ENCODE results near the gene EPX. TPM values are rescaled to one million over a fixed set of nuclear protein-coding genes. Genes with fewer than 3 reads are reported as not detected.

The EPX gene
- polyA plus RNA-seq, 3 donors = not detected

DNA sequence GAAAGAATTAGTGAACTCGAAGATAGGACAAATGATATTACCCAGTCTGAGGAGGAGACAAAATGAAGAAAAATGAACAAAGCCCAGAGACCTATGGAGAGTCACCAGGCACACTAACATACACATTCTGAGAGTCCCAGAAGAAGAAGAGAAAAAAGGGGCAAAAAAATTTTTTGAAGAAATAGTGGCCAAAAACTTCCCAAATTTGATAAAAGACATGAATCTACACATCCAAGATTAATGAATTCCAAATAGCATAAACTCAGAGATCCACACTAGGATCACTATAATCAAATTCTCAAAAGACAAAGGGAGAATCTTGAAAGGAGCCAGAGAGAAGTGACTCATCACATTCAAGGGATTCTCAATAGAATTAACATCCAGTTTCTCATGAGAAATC, 47.7 kb upstream of the EPX start:
- no peaks in the 10 kb centered on the region for H3K4me1 Mint-ChIP-seq
- TF ChIP-seq CTCF (IDR thresholded peaks at IDR 0.05) = no peak
- H3K4me3 ChIP-seq (replicated peaks in 1 of 3; ENCODE audit: low read depth in 2 of 3, low read length in 3 of 3) = no peak overlapping the region
- no peak overlapping the region for H2AFZ ChIP-seq (ENCODE audit: insufficient read depth, low read depth, low read length, poor library complexity, severe bottlenecking)
- H3K9me3 ChIP-seq (replicated peaks in 1 of 2; ENCODE audit: control insufficient read depth in 1 of 2, insufficient read depth in 1 of 2, low read length in 2 of 2) = peaks cover 9 to 24% of the 10 kb centered on the region in 2 donors
- intact Hi-C loops (cut with micrococcal nuclease) = no loop called here
- H4K20me1 ChIP-seq (ENCODE audit: insufficient read depth, low read length) = no peaks in the 10 kb centered on the region
- no peak for DNase-seq
- H3K9me3 Mint-ChIP-seq = peaks cover 20 to 34% (median 30%) of the 10 kb centered on the region in 7 donors
- peaks cover 4 to 12% of the 10 kb centered on the region in 2 donors for H3K27me3 ChIP-seq (ENCODE audit: control insufficient read depth in 2 of 2, insufficient read depth in 2 of 2, low read length in 2 of 2)
- no peak overlapping the region for H3K4me2 ChIP-seq (replicated peaks; ENCODE audit: extremely low read depth, low read length, poor library complexity, severe bottlenecking)
- H3K27me3 Mint-ChIP-seq (ENCODE audit: low read depth in 3 of 3) = peaks cover 14 to 40% (median 22%) of the 10 kb centered on the region in 3 donors
- H3K36me3 Mint-ChIP-seq = no peaks in the 10 kb centered on the region
- H3K9ac ChIP-seq (ENCODE audit: insufficient read depth, low read length, poor library complexity, severe bottlenecking) = no peak overlapping the region
- H3K4me3 Mint-ChIP-seq = no peak overlapping the region
- H3K79me2 ChIP-seq (ENCODE audit: insufficient read depth, low read length) = no peaks in the 10 kb centered on the region
- H3K36me3 ChIP-seq (replicated peaks in 1 of 2; ENCODE audit: control insufficient read depth in 1 of 2, insufficient read depth in 2 of 2, low read length in 2 of 2) = no peaks in the 10 kb centered on the region
- no CpG with 5 or more reads among the region's 1 CpG for WGBS (ENCODE audit: insufficient coverage)
- H3K27ac ChIP-seq (ENCODE audit: low read depth in 1 of 2, low read length in 2 of 2) = no peak overlapping the region
- H3K27ac Mint-ChIP-seq = no peak overlapping the region
- no peaks in the 10 kb centered on the region for H3K4me1 ChIP-seq (ENCODE audit: control insufficient read depth in 1 of 2, insufficient read depth in 2 of 2, low read length in 2 of 2)

DNA sequence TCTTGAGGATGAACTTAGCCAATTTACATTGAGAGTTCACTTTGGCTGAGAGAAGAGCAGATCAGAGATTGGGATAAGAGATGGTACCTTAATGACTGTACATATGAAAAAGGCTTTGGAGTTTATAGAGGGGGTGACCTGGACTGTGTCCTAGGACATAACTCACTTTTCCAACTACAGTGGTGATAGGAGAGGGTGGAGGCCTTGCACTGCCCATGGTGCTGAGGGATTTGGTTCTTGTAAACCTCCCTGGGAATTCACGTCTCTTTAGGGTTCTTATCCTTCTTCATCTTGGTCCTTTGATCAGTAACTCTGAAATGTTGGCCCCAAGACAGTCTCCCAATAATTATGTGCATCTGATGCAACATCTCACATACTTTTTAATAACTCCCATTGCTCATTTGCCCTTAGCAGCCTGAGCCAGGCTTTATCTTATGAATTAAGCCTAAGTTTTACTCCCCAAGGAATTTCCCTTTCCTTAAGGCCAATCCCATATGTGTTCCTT, 44.5 kb upstream of the EPX start, which contains the start of gene OR4D1:
TSS of gene OR4D1 (plus strand) at position 455 of the 505 bp plus-strand sequence. CDS start 6,770 bp downstream, outside the sequence.
- Histone ChIP-seq H3K79me2 (ENCODE audit: insufficient read depth, low read length) (no peaks in the 10 kb centered on the region), H3K4me2 (replicated peaks; ENCODE audit: extremely low read depth, low read length, poor library complexity, severe bottlenecking) (no peak within 1 kb of the TSS), H3K9me3 (replicated peaks in 1 of 2; ENCODE audit: control insufficient read depth in 1 of 2, insufficient read depth in 1 of 2, low read length in 2 of 2) (peaks cover 9 to 24% of the 10 kb centered on the region in 2 donors), H3K9ac (ENCODE audit: insufficient read depth, low read length, poor library complexity, severe bottlenecking) (no peak within 1 kb of the TSS), H2AFZ (ENCODE audit: insufficient read depth, low read depth, low read length, poor library complexity, severe bottlenecking) (no peak within 1 kb of the TSS), H3K4me1 (ENCODE audit: control insufficient read depth in 1 of 2, insufficient read depth in 2 of 2, low read length in 2 of 2) (peaks cover 6% of the 10 kb centered on the region in 2 donors), H3K36me3 (replicated peaks in 1 of 2; ENCODE audit: control insufficient read depth in 1 of 2, insufficient read depth in 2 of 2, low read length in 2 of 2) (no peaks in the 10 kb centered on the region), H4K20me1 (ENCODE audit: insufficient read depth, low read length) (no peaks in the 10 kb centered on the region), H3K4me3 (replicated peaks in 1 of 3; ENCODE audit: low read depth in 2 of 3, low read length in 3 of 3) (no peak within 1 kb of the TSS), H3K27ac (ENCODE audit: low read depth in 1 of 2, low read length in 2 of 2) (no peak within 1 kb of the TSS), H3K27me3 (ENCODE audit: control insufficient read depth in 2 of 2, insufficient read depth in 2 of 2, low read length in 2 of 2) (peaks cover 4 to 16% of the 10 kb centered on the region in 2 donors)
- Mint-ChIP-seq H3K27ac (peak within 1 kb of the TSS in 1 of 7 donors; percentile 68), H3K36me3 (no peaks in the 10 kb centered on the region), H3K4me3 (no peak within 1 kb of the TSS), H3K27me3 (ENCODE audit: low read depth in 3 of 3) (peaks cover 14 to 31% (median 17%) of the 10 kb centered on the region in 3 donors), H3K9me3 (peaks cover 20 to 34% (median 26%) of the 10 kb centered on the region in 7 donors), H3K4me1 (peaks cover 8% of the 10 kb centered on the region)
- no peak for TF ChIP-seq CTCF (IDR thresholded peaks at IDR 0.05)
- WGBS (ENCODE audit: insufficient coverage) = no CpG with 5 or more reads among the region's 1 CpG
- intact Hi-C loops (cut with micrococcal nuclease) = no loop called here
- no peak for DNase-seq

Measured in CD14-positive monocyte (primary cell).